K562 (cell line): Measurements from ENCODE around the gene TMEM126B. TPM values are rescaled to one million over a fixed set of nuclear protein-coding genes. Genes with fewer than 3 reads are reported as not detected.

Experiments
- CAMTA2 ChIP-seq: fragments of 250-450 bp; sonication (Bioruptor Pico); conservative IDR thresholded peaks from 2 replicates; pipeline ENCODE4 v1.5.1; 2022
- HMG20A ChIP-seq: fragments of 450-650 bp; formaldehyde crosslinking; conservative IDR thresholded peaks from 2 replicates; pipeline ENCODE4 v1.4.0; 2020; ENCODE audit warnings: mild to moderate bottlenecking, mixed read lengths
- MEF2D ChIP-seq: conservative IDR thresholded peaks from 2 replicates; pipeline ENCODE4 v1.6.1; 2016; ENCODE audit warnings: low read depth, missing genetic modification characterization, missing compliant biosample characterization
- MEIS2 ChIP-seq: fragments of 450-650 bp; IDR thresholded peaks from 2 replicates; pipeline ENCODE4 v1.6.1; 2014; ENCODE audit warnings: mild to moderate bottlenecking; ENCODE audit not compliant: partially characterized antibody
- MTF1 ChIP-seq: fragments of 250-450 bp; sonication (Bioruptor Pico); IDR thresholded peaks from 2 replicates; pipeline ENCODE4 v1.9.0; 2021; ENCODE audit warnings: moderate library complexity, mild to moderate bottlenecking, inconsistent platforms, borderline replicate concordance
- NR2C2 ChIP-seq, 2 experiments: fragments of 200-800 bp in 1 of 2; sonication (Bioruptor generic) in 1 of 2; sonication (generic) in 1 of 2; formaldehyde crosslinking in 1 of 2; IDR thresholded peaks; 2 replicates each; pipeline versions ENCODE4 v1.6.1 to v1.8.0; 2016 to 2022; ENCODE audit warnings: mild to moderate bottlenecking in 1 of 2, missing compliant biosample characterization in 1 of 2, missing genetic modification characterization in 1 of 2, missing genetic modification reagents in 1 of 2
- POLR2B ChIP-seq: fragments of 450-650 bp; IDR thresholded peaks from 2 replicates; pipeline ENCODE4 v1.6.1; 2018; ENCODE audit warnings: low read depth; ENCODE audit not compliant: partially characterized antibody
- RNF2 ChIP-seq: sonication (generic); IDR thresholded peaks from 2 replicates; pipeline ENCODE4 v1.6.1; 2016
- SFPQ ChIP-seq: fragments of 200-400 bp; formaldehyde crosslinking; IDR thresholded peaks from 2 replicates; pipeline ENCODE4 v1.6.1; 2017; ENCODE audit warnings: mild to moderate bottlenecking, low read depth, low read length, moderate library complexity
- SMAD3 ChIP-seq: fragments of 450-650 bp; formaldehyde crosslinking; conservative IDR thresholded peaks from 2 replicates; pipeline ENCODE4 v1.4.0; 2020; ENCODE audit warnings: mild to moderate bottlenecking
- SMARCB1 ChIP-seq: IDR thresholded peaks from 2 replicates; pipeline ENCODE4 v1.6.1; 2011; ENCODE audit warnings: improper control_type of control experiment, low read depth; ENCODE audit not compliant: insufficient read length
- ZFPM2 ChIP-seq: fragments of 250-450 bp; sonication (Bioruptor Pico); IDR thresholded peaks from 2 replicates; pipeline ENCODE4 v1.5.1; 2022; ENCODE audit warnings: mild to moderate bottlenecking
- ZNF274 ChIP-seq: IDR thresholded peaks from 2 replicates; pipeline ENCODE4 v1.6.1; 2011; ENCODE audit warnings: low read depth, mild to moderate bottlenecking, low read length, moderate library complexity, borderline replicate concordance
- ZNF282 ChIP-seq: sonication (generic); formaldehyde crosslinking; IDR thresholded peaks from 2 replicates; pipeline ENCODE4 v1.8.1; 2023; ENCODE audit warnings: missing genetic modification reagents
- ZNF644 ChIP-seq: fragments of 200-800 bp; sonication (Bioruptor generic); IDR thresholded peaks from 2 replicates; pipeline ENCODE4 v1.6.1; 2016; ENCODE audit warnings: low read depth, missing genetic modification characterization, missing compliant biosample characterization
- ZNF717 ChIP-seq: fragments of 250-450 bp; sonication (Bioruptor Pico); IDR thresholded peaks from 2 replicates; pipeline ENCODE4 v1.5.0; 2021
- polyA plus RNA-seq, 8 experiments: library from polyadenylated mRNA; depleted of rRNA in 4 of 8; stranded (reverse) in 5 of 8; unstranded in 3 of 8; fragments of >200 nt; fragmentation: Nextera tagmentation in 2 of 8; fragmentation: Illumina TruSeq in 1 of 8; extraction: Ambion mirVana in 2 of 8; extraction: Trizol in 1 of 8; gene quantifications; 2 replicates each; pipeline versions ENCODE4 v1.2.1 to v1.2.3, GENCODE V29; 2011 to 2014; ENCODE audit warnings: inconsistent platforms in 1 of 8, missing spikeins in 1 of 8
- total RNA-seq, 7 experiments: library from RNA; depleted of rRNA in 6 of 7; stranded (reverse); fragments of >200 nt in 6 of 7; fragmentation: Illumina TruSeq in 2 of 7; extraction: Trizol in 2 of 7; gene quantifications; 2 replicates each; pipeline versions ENCODE4 v1.2.1 to v1.2.3, GENCODE V29; 2011 to 2021; ENCODE audit warnings: low replicate concordance in 1 of 7
- TF ChIP-seq, protein P1 (sequence below): fragments of 250-450 bp; sonication (Bioruptor Pico); IDR thresholded peaks from 2 replicates; pipeline ENCODE4 v1.4.0; 2020; ENCODE audit warnings: mild to moderate bottlenecking, moderate library complexity
- TF ChIP-seq, protein P2 (sequence below), 2 experiments: fragments of 450-650 bp; IDR thresholded peaks; 2 replicates each; pipeline ENCODE4 v1.6.1; 2018; ENCODE audit warnings: mild to moderate bottlenecking in 2 of 2, low read depth in 1 of 2; ENCODE audit not compliant: partially characterized antibody in 2 of 2

Gene TMEM126B
- total and polyA plus RNA-seq, 9 of the 15 experiments (the other 6 are each of a cell fraction or from before 2014, with no cell fraction given) = 85.5 to 226 (median 164) TPM

DNA sequence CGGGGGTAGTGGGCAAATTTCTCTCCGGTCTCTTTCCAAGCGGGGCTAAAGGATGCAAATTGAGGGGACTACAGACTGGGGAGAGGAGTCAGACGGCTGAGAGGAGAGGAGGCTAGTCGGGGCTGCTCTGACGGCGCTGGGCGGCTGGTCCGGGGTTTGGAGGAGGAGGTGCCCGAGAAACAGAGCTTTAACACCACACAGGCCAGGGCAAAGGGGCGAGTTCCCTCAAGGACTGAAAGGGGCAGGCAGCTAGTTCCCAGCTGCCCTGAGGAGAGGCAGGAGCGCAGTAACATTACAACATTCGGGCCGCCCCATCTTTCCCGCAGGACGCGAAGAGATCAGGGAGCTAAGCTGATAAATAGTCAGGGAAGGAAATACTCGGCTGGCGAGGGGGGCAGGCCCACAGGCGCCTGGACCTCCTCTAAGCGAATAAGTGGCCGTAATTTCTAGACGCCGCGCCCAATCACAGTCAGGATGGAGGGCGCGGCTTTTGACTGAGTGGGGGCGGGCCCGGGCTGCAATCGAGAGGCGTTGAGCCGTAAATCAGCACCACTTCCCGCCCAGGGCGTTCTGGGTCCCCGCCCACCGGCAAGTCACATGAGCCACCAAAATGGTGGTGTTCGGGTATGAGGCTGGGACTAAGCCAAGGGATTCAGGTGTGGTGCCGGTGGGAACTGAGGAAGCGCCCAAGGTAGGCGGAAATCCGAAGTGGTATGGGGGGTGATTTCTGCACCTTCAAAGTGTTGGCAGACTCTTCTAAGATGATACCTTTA is at the start of gene TMEM126B (continued):
- TF ChIP-seq, protein P1, sequence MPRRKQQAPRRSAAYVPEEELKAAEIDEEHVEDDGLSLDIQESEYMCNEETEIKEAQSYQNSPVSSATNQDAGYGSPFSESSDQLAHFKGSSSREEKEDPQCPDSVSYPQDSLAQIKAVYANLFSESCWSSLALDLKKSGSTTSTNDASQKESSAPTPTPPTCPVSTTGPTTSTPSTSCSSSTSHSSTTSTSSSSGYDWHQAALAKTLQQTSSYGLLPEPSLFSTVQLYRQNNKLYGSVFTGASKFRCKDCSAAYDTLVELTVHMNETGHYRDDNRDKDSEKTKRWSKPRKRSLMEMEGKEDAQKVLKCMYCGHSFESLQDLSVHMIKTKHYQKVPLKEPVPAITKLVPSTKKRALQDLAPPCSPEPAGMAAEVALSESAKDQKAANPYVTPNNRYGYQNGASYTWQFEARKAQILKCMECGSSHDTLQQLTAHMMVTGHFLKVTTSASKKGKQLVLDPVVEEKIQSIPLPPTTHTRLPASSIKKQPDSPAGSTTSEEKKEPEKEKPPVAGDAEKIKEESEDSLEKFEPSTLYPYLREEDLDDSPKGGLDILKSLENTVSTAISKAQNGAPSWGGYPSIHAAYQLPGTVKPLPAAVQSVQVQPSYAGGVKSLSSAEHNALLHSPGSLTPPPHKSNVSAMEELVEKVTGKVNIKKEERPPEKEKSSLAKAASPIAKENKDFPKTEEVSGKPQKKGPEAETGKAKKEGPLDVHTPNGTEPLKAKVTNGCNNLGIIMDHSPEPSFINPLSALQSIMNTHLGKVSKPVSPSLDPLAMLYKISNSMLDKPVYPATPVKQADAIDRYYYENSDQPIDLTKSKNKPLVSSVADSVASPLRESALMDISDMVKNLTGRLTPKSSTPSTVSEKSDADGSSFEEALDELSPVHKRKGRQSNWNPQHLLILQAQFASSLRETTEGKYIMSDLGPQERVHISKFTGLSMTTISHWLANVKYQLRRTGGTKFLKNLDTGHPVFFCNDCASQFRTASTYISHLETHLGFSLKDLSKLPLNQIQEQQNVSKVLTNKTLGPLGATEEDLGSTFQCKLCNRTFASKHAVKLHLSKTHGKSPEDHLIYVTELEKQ (CRISPR knock-in tag) = no peak
- TF ChIP-seq ZNF717 (CRISPR knock-in tag) (no peak), MTF1 (no peak), ZNF644 (tag) (no peak), CAMTA2 (CRISPR knock-in tag) (no peak), SMARCB1 (no peak), ZFPM2 (CRISPR knock-in tag) (no peak), SMAD3 (CRISPR knock-in tag) (no peak), ZNF274 (no peak), RNF2 (no peak), MEIS2 (peak; percentile 99), ZNF282 (CRISPR knock-in tag) (no peak), MEF2D (tag) (no peak), SFPQ (no peak), HMG20A (CRISPR knock-in tag) (no peak), NR2C2 (CRISPR knock-in tag; IDR thresholded peaks at IDR 0.05) (no peak), NR2C2 (tag; IDR thresholded peaks at IDR 0.05) (peak; percentile 26; the same call in 1 of the 2 replicates), POLR2B (peak; percentile 77)
- TF ChIP-seq, protein P2, sequence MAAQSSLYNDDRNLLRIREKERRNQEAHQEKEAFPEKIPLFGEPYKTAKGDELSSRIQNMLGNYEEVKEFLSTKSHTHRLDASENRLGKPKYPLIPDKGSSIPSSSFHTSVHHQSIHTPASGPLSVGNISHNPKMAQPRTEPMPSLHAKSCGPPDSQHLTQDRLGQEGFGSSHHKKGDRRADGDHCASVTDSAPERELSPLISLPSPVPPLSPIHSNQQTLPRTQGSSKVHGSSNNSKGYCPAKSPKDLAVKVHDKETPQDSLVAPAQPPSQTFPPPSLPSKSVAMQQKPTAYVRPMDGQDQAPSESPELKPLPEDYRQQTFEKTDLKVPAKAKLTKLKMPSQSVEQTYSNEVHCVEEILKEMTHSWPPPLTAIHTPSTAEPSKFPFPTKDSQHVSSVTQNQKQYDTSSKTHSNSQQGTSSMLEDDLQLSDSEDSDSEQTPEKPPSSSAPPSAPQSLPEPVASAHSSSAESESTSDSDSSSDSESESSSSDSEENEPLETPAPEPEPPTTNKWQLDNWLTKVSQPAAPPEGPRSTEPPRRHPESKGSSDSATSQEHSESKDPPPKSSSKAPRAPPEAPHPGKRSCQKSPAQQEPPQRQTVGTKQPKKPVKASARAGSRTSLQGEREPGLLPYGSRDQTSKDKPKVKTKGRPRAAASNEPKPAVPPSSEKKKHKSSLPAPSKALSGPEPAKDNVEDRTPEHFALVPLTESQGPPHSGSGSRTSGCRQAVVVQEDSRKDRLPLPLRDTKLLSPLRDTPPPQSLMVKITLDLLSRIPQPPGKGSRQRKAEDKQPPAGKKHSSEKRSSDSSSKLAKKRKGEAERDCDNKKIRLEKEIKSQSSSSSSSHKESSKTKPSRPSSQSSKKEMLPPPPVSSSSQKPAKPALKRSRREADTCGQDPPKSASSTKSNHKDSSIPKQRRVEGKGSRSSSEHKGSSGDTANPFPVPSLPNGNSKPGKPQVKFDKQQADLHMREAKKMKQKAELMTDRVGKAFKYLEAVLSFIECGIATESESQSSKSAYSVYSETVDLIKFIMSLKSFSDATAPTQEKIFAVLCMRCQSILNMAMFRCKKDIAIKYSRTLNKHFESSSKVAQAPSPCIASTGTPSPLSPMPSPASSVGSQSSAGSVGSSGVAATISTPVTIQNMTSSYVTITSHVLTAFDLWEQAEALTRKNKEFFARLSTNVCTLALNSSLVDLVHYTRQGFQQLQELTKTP (IDR thresholded peaks at IDR 0.05; ENCODE audit: low read depth in 1 of 2, partially characterized antibody in 2 of 2) = peak; percentile 27 to 80
